Stimulated activated CD8-positive, alpha-beta memory T cell treated with anti-CD3 and anti-CD28 coated beads, Interleukin-4, amount 100 ng/mL, for 48 hours (primary cell): Measurements from ENCODE around the gene HCN3.
"Not testable (repeated sequence)": the region's sequence is repeated elsewhere in the genome, so short reads cannot be mapped to it uniquely, and the experiment has no call there.

Source experiments
- DNase-seq: peaks from one replicate; pipeline ENCODE4 v3.0.0-alpha.2; 2020

Gene HCN3

DNA sequence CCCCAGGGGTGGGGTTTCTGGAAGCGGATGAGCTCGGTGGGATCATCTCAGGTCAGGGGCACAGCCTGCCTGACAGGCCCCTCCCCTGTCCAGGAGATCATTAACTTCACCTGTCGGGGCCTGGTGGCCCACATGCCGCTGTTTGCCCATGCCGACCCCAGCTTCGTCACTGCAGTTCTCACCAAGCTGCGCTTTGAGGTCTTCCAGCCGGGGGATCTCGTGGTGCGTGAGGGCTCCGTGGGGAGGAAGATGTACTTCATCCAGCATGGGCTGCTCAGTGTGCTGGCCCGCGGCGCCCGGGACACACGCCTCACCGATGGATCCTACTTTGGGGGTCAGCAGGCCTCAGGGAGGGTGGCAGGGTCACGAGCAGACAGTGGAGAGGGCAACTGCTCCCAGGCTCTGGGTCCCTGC is 8.4 kb downstream of the HCN3 start:
- DNase-seq, result no peak

DNA sequence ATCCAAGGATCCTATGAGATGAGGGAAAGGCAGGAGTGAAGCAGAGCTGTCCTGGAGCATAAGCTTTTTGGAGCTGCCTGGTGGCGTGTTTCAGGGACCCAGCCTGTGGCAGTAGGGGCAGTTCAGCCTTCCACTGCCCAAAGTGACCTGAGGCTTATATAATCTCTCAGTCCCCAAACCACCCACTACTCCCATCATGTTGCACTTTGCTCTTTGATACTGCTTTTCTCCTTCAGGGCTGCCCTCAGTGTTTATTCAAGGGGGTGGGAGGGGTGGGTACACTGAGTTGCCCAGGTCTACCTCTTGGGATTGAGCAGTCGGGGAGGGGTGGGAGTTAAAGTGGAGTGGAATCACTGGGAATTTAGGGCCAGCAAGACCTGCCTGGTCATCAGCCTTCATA is 9.3 kb downstream of the HCN3 start:
- DNase-seq, result no peak

DNA sequence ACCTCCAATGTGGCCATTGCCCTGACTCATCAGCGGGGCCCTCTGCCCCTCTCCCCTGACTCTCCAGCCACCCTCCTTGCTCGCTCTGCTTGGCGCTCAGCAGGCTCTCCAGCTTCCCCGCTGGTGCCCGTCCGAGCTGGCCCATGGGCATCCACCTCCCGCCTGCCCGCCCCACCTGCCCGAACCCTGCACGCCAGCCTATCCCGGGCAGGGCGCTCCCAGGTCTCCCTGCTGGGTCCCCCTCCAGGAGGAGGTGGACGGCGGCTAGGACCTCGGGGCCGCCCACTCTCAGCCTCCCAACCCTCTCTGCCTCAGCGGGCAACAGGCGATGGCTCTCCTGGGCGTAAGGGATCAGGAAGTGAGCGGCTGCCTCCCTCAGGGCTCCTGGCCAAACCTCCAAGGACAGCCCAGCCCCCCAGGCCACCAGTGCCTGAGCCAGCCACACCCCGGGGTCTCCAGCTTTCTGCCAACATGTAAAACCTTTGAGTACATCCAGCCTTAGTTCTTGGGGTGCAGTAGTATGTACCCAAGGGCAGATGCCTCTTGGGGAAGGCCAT is 10.8 kb downstream of the HCN3 start:
- DNase-seq, result no peak

DNA sequence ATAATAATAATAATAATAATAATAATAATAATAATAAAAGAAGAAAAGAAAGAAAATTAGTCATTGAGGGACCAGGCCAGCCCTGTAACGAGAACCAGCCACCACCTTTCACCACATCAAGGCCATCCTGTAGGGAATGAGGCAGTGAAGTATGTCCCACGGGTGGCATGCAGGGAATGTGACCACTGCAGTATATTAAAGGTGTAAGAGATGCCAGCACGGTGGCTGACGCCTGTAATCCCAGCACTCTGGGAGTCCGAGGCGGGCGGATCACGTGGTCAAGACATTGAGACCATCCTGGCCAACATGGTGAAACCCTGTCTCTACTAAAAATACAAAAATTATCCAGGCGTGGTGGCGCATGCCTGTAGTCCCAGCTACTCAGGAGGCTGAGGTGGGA is 13.7 kb downstream of the HCN3 start:
- not testable (repeated sequence) for DNase-seq

DNA sequence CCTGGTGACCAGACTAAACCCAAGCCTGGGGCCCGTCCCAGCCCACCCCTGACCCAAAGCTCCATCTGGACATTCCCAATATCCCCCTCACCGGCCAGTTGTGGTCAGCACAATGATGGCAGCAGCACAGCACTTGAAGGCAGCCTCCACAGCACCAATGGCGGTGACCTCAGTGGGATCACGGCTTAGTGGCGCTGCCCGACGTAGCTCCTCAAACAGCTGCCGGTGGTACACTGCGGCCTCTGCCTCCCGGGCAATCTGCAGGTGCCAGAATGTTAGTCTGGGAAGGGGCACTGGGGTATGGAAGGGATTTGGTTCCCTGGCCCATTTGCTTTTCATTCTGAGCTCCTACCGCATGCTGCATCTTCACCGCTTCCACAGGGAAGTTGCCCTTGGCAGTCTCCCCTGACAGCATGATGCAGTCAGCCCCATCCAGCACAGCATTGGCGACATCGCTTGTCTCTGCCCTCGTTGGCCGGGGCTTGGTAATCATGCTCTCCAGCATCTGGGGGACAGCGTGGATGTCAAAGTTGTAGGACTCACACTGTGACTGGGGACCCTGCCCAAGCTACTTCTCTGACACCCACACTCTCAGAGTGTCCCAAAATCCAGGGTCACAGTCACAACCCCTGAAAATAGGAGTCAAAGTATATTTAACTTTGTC is 16.0 kb downstream of the HCN3 start:
- DNase-seq, result no peak

DNA sequence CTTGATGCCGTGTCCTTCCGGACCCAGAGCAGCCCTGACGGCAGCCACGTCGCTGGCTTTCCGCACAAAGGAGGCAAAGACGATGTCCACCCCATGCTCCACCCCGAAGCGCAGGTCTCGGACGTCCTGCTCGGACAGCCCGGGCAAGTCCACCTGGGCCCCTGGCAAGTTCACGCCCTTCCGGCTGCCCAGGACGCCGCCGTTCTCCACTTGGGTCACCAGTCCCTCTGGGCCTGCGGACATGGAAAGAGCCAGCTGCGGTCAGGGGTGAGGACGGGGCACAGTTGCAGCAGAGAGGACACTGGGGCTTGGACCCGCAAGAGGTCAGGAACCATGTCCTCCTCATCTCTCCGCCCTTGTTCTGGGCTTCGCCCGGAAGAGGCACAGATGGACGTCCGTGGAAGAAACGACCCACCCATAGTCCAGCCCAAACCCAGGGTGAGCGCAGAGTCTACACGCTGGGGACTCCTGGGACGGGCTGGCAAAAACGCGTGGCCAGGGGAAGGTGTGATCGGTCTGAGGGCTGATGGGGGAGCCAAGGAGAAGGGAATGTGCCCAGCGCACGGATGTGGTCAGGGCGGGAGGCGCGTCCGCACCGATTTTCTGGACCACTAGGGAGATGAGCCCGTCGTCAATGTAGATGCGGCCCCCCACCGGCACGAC is 17.4 kb downstream of the HCN3 start:
- DNase-seq, result no peak

DNA sequence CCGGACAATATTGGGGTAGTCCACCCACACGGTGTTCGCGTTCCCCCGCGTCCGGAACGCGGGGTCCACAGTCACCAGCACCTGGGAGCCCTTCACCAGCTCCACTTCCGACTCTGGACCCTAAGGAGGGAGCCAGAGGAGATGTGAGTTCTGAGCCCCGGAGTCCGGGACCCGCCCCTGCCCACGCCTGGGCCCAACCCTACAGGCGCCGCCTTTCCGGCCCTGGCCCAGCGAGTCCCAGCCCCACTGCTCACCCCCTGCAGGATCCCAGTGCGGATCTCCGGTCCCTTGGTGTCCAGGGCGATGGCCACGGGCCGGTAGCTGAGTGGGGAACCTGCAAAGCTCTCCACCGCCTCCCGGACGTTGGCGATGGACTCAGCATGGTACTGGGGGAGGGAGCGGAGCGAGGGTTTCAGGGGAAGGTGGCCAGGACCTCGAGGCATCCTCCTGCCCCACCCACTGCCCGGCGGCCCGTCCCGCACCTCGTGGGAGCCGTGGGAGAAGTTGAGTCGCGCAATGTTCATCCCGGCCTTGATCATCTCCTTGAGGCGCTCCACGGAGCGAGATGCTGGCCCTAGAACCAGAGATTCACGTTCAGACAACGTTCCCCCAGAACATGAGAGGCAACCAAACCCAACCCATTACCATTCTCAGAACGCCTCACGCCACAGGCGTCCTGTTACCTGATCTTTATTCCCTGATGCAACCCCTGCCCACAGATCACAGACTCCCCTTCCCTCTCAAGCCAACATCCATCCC is 18.1 kb downstream of the HCN3 start:
- no peak for DNase-seq

DNA sequence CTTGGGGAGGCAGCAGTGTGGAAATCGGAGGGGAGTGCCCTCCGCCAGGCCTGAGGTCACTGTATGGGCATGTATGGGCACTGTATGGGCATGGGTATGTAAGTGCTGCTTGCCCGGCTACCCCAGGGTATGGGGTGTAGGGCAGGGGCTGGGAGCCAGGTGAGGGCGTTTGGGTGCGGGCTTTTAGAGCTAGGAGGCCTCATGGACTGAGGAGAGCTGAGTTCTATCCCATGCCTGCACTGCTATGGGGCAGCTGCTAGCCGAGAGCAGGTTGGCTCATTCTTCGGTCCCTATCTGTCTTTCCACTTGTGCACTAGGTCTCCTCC is 18.6 kb downstream of the HCN3 start:
- DNase-seq, result no peak

DNA sequence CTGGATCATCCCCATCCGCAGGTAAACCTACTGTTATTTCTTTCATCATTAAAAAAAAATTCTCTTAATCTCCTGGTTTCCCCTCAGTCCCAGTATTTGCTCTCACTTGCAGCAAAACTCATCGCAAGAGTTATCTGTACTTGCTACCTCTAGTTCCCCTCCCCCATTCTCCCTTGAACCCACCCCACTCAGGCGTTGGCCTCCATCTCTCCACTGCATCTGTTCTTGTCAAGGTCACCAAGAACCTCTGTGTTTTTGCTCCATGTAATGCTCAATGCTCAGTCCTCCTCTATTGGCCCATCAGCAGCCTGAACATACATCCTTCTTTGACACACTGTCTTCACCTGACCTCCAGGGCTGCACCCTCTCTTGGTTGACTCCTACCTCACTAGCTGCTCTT is 19.4 kb downstream of the HCN3 start:
- no peak for DNase-seq

DNA sequence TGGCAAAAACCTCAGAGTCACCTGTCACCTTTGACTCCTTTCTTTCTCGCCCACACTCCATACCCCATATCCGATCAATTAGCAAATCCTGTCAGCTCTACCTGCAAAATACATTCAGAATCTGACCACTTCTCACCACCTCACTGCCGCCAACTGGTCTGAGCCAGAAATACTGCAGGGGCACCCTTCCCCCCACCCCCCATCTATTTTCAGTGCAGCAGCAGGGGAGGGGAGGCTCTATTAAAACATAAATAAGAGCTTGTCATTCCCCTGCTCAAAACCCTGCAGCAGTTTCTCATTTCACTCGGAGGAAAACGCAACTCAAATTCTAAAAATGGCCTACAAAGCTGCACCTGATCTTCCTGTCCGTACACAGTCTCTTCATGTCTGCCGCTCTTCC is 20.1 kb downstream of the HCN3 start:
- DNase-seq, result no peak

DNA sequence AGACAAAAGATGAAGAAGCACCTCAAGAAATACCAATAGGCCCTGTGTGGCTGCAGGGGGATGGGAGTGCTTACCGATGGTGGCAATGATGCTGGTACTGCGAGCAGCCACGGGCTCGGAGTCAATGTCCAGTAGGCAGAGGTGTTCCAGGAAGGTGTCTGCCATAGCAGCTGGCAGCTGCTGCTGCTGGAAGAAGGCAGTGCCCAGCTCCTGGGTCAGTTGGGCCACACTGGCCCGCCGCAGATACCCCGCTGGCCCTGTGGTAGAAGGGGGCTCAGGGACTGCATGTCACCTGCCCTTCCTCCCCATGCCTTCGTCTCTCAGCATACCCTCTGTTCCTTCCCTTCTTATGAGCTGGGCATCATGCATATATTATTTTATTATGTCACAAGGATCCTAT is 22.8 kb downstream of the HCN3 start:
- no peak for DNase-seq

DNA sequence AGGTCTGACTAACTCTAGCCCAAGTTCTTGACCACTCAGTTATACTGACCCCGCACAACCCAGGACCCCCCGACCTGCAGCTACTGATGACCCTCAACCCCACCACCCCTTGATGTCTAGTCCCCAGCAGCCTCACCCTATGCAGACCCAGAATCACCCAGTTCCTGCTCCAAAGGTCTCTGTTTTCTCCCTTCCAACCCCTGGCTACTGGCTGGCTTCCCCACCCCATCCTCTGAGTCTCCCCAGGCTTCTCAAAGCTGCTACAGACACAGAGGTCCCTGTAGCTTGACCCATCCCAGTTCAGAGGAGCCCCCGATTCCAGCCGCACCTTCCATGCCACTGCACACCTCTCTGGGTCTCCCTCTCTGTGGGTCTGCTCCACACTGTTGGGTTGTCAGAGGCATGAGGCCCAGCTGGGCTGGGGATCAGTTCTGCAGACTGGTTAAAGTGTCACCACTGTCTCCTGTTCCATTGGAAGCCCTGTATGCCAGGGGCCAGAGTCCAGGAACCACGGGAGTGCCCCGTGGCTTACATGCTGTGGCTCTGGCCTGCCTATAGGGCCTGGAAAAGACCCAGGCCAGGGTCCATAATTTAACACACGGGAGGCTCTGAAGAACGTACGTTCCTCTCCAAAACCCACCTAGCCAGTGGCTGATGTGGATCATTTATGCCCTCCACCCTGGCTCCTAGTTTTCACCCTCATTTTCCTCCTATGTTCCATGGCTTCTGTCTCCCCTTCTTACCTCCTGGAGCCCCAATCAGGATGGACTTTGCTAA is 23.5 kb downstream of the HCN3 start:
- DNase-seq, result no peak

DNA sequence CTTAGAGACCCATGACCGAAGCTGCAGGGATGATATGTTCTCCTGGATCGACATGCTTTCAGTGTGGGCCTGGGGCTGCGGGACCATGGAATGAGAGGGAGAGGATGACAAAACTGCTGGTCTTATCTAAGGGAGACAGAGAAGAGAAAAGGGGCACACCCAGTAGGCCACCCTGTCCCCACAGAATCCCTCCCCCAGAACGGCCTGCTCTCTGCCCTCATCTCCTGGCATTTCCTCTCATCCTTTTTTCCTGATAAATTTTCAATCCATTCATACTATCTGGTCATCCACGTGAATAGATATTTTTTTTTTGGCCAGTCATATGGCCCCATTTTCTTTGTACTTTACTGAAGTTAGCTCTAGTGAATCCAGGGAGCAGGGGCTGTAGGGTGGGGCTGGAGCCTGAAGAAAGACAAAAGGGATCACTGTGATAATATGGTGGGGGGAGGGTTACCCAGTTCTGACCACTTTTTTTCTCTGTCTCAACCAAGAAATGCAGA is 24.1 kb downstream of the HCN3 start, which contains the start of gene PKLR:
Gene PKLR, minus strand, starts transcription at position 97 of the 500 bp plus-strand sequence. Its CDS starts 43 bp downstream, at position 54.
- no peak for DNase-seq

DNA sequence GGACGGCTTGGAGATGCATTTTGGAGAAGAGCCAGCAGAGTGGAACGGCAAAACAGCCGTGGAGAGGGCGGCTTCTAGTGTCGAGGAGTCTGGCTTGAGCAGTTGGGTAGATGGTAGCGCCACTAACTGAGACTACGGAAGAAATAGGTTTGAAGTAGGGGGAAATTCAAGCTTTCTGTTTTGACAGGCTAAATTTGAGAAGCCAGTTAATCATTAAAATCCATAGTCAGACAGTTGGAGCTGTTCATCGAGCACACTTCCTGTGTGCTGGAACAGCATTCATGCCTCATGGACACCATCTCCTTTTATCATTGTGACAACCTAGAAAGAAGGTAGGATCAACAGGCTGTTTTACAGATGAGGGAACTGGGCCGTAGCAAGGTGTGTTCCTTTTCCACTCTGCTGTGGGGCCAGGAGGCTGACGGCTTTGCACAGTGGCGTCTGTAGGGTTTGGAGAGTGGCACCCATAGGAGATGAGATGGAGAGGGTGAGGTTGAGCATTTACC is 27.3 kb downstream of the HCN3 start:
- DNase-seq, result no peak

DNA sequence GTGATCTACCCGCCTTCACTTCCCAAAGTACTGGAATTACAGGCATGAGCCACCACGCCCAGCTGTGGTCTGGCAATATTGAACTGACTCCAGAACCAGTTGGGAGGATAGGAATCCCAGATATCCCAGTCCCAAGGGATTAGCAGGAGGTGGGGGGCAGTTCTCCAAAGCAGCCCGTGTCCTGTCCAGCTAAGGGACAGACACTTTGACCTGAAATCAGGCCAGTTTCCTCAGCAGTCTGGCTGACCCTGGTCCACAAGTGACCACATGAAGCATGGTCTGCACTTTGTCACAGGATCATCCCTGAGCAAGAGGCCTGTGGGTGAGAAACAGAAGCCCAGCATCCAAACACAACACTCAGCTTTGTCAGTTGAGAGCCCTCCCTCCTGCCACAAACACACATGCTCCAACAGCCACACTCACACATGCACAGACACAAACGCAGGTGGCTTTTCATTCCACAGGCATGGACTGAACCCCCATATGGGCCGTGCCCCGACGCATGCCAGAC is 28.7 kb downstream of the HCN3 start:
- DNase-seq, result no peak

DNA sequence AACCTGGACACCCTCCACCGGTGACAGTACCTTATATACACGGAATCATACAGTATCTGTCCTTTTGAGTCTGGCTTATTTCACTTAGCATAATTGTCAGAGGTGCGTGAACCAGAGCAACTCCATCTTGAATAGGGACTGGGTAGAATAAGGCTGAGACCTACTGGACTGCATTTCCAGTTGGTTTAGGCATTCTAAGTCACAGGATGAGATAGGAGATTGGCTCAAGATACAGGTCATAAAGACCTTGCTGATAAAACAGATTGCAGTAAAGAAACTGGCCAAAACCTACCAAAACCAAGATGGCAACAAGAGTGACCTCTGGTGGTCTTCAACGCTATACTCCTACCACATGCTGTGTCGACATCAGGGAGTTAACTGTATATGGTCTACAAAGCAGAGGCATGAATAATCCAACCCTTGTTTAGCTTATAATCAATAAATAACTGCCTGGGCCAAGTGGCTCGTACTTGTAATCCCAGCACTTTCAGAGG is 30.0 kb downstream of the HCN3 start:
- DNase-seq, result no peak

DNA sequence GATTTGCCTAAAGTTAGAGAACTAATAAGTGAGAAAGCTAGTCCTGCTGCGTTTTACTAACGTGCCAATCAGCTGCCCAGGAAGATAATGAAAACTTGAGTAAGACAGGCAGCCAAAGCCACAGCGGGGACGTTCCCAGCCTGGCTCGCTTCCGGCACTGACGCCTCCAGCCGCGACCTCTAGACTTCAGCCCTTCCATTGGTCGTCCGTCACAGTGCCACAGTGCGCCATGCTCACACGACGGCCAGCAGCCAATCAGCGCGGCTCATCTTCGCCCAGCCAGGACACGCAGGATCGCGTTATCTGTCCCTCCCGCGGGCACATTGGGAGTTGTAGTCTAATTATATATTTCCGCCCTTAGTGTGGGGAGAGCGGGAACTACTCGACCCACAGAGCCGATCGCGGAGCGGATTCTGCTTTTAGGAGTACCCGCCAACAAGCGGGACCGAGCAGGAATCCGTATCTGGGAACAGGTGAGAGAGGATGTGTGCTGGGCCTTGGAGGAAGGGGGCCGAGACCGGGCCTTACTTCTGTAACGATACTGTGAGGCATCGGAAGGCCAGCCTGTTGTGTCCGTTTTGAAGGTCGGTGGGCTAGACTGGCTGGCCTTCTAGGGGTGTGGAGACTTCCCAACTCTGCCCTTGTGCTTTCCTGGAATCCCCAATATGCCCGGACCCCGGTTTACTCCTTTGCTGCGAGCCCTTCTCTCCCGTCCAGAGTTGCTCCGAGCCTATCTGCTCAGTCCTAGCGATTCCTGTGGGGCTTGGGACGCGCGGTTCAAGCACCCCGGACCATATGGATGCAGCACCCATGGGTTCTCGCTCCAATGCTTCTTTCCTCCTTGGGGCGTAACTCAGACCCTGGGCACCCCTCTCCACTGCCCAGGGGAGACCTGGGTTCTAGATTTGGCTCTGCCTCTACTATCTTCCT is 31.5 kb downstream of the HCN3 start, which contains the start of gene FDPS:
Gene FDPS, plus strand, starts transcription at position 374 of the 930 bp plus-strand sequence. CDS start 924 bp downstream, outside the sequence.
- DNase-seq, result peak; percentile 96

DNA sequence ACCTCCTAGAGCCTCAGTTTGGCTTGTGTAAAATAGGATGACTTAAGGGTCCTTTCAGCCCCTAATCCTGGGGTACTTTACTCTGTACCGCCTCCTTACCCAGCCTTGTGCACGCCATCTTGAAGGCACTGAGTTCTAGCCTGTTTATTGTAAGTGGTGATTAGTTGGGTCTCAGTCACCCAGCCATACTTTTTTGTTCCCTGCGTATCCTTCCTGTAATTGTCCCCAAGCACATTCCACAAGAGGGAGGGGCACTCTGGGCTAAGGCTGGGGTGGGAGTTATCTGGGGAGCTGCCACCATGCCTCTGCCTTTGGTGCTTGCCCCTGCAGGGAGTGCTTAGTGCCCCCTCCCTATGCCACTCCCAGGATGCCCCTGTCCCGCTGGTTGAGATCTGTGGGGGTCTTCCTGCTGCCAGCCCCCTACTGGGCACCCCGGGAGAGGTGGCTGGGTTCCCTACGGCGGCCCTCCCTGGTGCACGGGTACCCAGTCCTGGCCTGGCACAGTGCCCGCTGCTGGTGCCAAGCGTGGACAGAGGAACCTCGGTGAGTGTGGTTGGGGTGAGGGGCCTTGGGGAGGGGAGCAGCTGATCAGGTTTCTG is 32.3 kb downstream of the HCN3 start:
- DNase-seq, result no peak

DNA sequence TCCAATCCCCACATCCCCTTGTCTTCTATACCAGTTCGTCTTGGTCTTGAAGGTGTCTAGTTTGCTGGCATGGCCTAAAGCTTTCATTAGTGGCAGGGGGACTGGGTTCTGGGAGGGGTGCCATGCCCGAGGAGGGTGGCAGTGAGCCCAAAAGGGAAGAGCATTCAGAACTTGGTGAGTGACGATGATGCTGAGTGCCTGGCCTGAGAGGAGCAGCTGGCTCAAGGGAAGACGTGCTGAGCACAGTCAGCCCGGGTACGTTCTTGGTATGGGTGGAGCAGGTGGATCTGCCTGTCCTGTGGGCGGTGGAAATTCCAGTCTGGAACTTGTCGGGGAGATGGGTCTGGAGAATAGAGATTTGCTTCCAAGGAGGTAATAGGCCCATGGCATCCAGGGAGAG is 36.0 kb downstream of the HCN3 start:
- no peak for DNase-seq

DNA sequence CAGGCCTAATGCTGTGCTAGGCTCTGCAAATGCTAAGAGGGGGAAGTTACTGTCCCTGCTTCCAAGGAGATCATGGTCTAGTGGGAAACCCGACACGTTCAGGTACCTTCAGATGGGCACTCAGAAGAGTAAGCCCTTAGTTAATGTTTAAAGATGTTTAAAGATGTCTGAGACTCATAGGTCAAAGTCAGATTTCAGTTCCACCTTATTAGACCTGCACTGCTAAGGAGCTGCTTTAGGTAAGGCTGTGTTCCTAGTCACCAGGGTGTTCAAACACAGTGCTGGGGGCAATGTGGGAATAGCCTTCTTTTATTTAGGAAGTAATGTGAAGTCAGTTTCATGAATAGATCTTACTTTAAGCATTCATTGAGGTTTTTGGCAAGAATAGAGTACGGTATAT is 39.7 kb downstream of the HCN3 start:
- no peak for DNase-seq

DNA sequence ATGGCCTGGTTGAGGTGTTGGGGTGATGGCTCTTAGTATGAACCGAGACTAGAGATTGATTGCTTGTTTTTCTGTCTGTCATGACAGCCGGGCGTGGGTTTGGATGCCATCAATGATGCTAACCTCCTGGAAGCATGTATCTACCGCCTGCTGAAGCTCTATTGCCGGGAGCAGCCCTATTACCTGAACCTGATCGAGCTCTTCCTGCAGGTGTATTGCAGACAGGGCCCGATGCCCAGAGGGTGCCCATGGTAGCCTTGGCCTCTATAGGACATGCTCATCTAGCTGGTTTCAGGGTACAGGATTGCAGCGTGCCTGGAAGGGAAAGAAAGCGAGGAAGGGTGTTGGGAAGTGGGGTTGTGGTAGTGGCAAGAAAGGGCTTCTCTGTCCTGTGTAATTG is 40.8 kb downstream of the HCN3 start:
- DNase-seq, result no peak
